Activated CD4-positive, alpha-beta T cell treated with anti-CD3 and anti-CD28 coated beads, Interleukin-2, amount 10 ng/mL, durations not matched to agents 7 days and 5 days (primary cell): ENCODE results near the gene LIPT2. TPM values are rescaled to one million over a fixed set of nuclear protein-coding genes. Genes with fewer than 3 reads are reported as not detected.

Experiments
- CTCF ChIA-PET: fragments of 350-600 bp; sonication (Branson Sonifier 250); formaldehyde crosslinking; loops from one replicate; lab custom pipeline; 2021; ENCODE audit warnings: antibody characterized with exemption; lab: Charles Lee
- POLR2A ChIA-PET: fragments of 350-600 bp; sonication (Branson Sonifier 250); formaldehyde crosslinking; loops from one replicate; lab custom pipeline; 2021; ENCODE audit warnings: antibody characterized with exemption; lab: Charles Lee
- DNase-seq: peaks from one replicate; pipeline ENCODE4 v3.0.0-alpha.2; 2020
- H3K27ac Mint-ChIP-seq: one replicate; pipeline ENCODE4 v1.8.0; 2021; ENCODE audit warnings: mild to moderate bottlenecking, moderate library complexity, mixed read lengths
- H3K27me3 Mint-ChIP-seq: one replicate; pipeline ENCODE4 v1.8.0; 2021; ENCODE audit warnings: mixed read lengths
- H3K36me3 Mint-ChIP-seq: one replicate; pipeline ENCODE4 v1.8.0; 2021; ENCODE audit warnings: low read depth, mixed read lengths
- H3K4me1 Mint-ChIP-seq: one replicate; pipeline ENCODE4 v1.8.0; 2021; ENCODE audit warnings: mixed read lengths
- H3K4me3 Mint-ChIP-seq: one replicate; pipeline ENCODE4 v1.8.0; 2021; ENCODE audit warnings: mild to moderate bottlenecking, moderate library complexity, mixed read lengths
- H3K9me3 Mint-ChIP-seq: one replicate; pipeline ENCODE4 v1.8.0; 2021; ENCODE audit warnings: mixed read lengths
- total RNA-seq, 2 experiments: library from RNA; stranded (reverse); gene quantifications; one replicate each; pipeline ENCODE4 v1.2.3, GENCODE V29; 2021

LIPT2 gene
- total RNA-seq, 2 experiments from 2014 or later, result 3.0 to 3.1 TPM

DNA sequence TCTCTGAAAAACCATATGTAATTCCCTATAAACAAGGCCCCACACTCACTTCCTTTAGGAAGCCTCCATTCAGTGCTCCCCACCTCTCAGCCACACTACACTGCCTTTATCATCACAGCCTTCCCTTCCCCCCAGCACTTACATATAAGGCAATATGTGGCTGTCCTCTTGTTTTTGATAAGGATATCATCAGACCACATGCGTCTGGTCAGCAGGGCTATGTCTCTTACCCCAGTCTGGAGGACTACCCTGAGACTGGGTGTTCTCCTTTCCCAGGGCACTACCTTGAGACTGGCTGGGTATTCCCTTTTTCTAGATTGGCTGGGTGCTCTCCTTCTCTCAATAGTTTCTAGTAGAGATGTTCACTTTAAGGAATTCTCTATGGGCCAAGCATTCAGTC, 33.9 kb downstream of the LIPT2 start:
- Mint-ChIP-seq H3K4me3 (no peak overlapping the region), H3K27me3 (peaks cover 8% of the 10 kb centered on the region), H3K27ac (no peak overlapping the region), H3K36me3 (no peaks in the 10 kb centered on the region), H3K4me1 (no peaks in the 10 kb centered on the region), H3K9me3 (no peaks in the 10 kb centered on the region)
- POLR2A ChIA-PET, result no interaction called here
- DNase-seq, result no peak
- CTCF ChIA-PET, result no interaction called here

GRCh38 chr11:74457356-74457755, 36.2 kb downstream of the LIPT2 start:
- no peaks in the 10 kb centered on the region for H3K27me3 Mint-ChIP-seq
- DNase-seq, result no peak
- H3K4me1 Mint-ChIP-seq, result peaks cover 2% of the 10 kb centered on the region
- no peaks in the 10 kb centered on the region for H3K9me3 Mint-ChIP-seq
- H3K27ac Mint-ChIP-seq, result no peak overlapping the region
- no peaks in the 10 kb centered on the region for H3K36me3 Mint-ChIP-seq
- no peak overlapping the region for H3K4me3 Mint-ChIP-seq
- POLR2A ChIA-PET, result no interaction called here
- CTCF ChIA-PET, result no interaction called here

- no peaks in the 10 kb centered on the region for H3K9me3 Mint-ChIP-seq
These were observed 40.0 kb downstream of the LIPT2 start for GRCh38 chr11:74453373-74453975.

DNA sequence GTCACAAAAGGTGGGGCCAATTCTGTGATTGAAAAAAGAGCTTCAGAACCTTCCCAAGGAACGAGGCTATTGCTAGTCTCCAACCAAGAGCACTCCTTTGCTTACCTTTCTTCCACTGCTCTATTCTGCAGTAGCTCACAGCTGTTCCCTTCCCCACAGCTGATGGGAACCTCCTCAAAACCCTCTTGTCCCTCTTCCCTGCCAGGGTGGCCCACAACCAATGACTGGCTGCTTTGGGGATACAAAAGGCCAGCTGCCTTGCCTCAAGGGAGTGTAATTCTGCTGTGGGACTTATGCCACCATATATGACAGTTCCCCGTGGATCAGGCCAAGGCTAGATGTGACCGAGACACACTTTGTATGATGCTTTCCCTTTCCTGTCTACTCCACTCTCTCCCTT, 41.2 kb downstream of the LIPT2 start:
- Mint-ChIP-seq H3K27ac (no peak overlapping the region), H3K9me3 (no peaks in the 10 kb centered on the region), H3K4me1 (peaks cover 2% of the 10 kb centered on the region), H3K27me3 (peaks cover 2% of the 10 kb centered on the region), H3K4me3 (no peak overlapping the region), H3K36me3 (no peaks in the 10 kb centered on the region)
- no peak for DNase-seq
- POLR2A ChIA-PET, result interaction anchor here (1.1 kb wide), 1 partner anchor 118 kb away, joined by 7 read pairs; no protein-coding TSS in a partner anchor
- CTCF ChIA-PET, result interaction anchor here (1.0 to 1.3 kb wide), 2 partner anchors 14 to 41 kb away, joined by 3 read pairs; partner anchors contain the start of genes KCNE3 and LIPT2

More at GRCh38 chr11:74453373-74453975, 40.0 kb downstream of the LIPT2 start:
- Mint-ChIP-seq H3K27me3 (peaks cover 2% of the 10 kb centered on the region), H3K27ac (no peak overlapping the region), H3K4me3 (no peak overlapping the region), H3K4me1 (peaks cover 2% of the 10 kb centered on the region), H3K36me3 (no peaks in the 10 kb centered on the region)
- peak; percentile 68 for DNase-seq
- CTCF ChIA-PET, result interaction anchor here (0.6 to 1.3 kb wide), 13 partner anchors 9 to 1165 kb away, joined by 3 to 7 read pairs (median 3); partner anchors contain the start of genes KCNE3 and LIPT2
- POLR2A ChIA-PET, result interaction anchor here (1.1 kb wide), 1 partner anchor 117 kb away, joined by 7 read pairs; no protein-coding TSS in a partner anchor

DNA sequence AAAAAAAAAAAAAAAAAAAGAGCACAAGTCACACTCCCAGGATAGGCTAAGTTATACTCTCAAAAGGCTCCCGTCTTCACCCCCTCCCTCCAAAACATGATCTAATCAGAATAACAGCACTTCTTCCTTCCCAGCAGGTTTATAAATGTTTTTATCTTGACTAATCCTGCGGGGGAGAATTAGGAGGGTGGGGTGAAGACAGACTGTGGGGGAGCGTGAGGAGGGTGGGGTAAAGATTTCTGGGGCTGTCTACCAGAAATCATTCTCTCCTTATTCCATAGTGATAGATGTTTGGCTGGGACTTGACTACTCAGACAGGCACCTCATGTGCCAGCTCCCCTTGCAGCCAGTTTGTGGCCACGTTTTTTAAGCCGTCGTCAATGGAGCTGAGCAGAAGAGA, 43.2 kb downstream of the LIPT2 start:
- ChIA-PET CTCF (interaction anchor here (0.9 to 3.0 kb wide), 12 partner anchors 14 to 215 kb away, joined by 3 to 18 read pairs (median 3); partner anchors contain the start of gene PGM2L1), POLR2A (no interaction called here)
- Mint-ChIP-seq H3K36me3 (no peaks in the 10 kb centered on the region), H3K4me1 (peaks cover 2% of the 10 kb centered on the region), H3K9me3 (no peaks in the 10 kb centered on the region), H3K27ac (no peak overlapping the region), H3K27me3 (peaks cover 2% of the 10 kb centered on the region), H3K4me3 (no peak overlapping the region)
- no peak for DNase-seq

DNA sequence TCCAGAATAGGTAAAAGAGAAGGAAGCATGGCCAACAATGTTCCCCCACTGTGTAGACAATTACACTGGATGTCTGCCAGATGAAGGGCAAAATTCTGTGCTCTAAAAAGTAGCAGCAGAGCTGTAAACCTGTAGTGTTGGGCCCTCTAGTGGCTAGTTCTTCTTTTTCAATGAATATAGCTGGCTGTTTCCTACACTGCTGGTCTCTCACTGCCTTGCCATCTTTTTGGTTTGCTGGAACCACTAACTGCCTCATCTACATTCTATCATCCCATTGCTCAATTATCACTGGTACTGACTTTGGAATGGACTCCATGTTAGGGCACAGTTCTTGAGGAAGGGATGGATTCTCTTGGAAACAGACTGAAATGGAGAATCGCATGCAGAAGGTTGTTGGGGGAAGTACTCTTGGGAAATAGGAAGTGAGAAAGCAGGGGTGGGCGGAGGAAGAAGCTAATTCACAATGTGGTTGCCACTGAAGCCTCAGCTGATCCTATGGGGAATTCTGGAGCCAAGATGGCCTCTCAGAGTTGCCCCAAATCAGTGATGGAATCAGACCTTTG, 44.1 kb downstream of the LIPT2 start:
- no peak overlapping the region for H3K4me3 Mint-ChIP-seq
- H3K36me3 Mint-ChIP-seq, result no peaks in the 10 kb centered on the region
- H3K27me3 Mint-ChIP-seq, result peaks cover 2% of the 10 kb centered on the region
- no peak overlapping the region for H3K27ac Mint-ChIP-seq
- ChIA-PET CTCF (interaction anchor here (0.6 to 3.0 kb wide), 20 partner anchors 9 to 1890 kb away, joined by 3 to 18 read pairs (median 3); partner anchors contain the start of gene PGM2L1), POLR2A (no interaction called here)
- peaks cover 2% of the 10 kb centered on the region for H3K4me1 Mint-ChIP-seq
- DNase-seq, result peak; percentile 65
- no peaks in the 10 kb centered on the region for H3K9me3 Mint-ChIP-seq

DNA sequence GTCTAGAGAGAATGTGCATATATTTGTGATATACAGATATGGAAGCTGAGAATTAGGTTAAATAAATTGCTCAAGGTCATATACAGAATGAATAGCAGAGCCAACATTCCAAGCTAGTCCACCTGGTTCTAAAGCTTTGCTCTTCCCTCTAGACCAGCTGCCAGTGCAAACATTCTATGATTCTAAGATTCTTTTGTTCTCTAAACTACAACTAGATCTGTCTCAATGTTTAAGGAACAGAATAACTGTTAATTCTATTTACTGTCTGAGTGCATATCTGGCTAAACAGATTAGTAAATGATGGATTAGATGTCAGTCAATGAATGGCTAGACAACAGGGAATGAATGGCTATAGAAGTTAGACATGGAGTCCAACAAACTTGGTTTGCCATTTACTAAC, 45.8 kb downstream of the LIPT2 start:
- no peaks in the 10 kb centered on the region for H3K9me3 Mint-ChIP-seq
- no peaks in the 10 kb centered on the region for H3K4me1 Mint-ChIP-seq
- H3K27me3 Mint-ChIP-seq, result peaks cover 4% of the 10 kb centered on the region
- no peaks in the 10 kb centered on the region for H3K36me3 Mint-ChIP-seq
- ChIA-PET POLR2A (no interaction called here), CTCF (interaction anchor here (0.5 to 1.2 kb wide), 2 partner anchors 132 to 193 kb away, joined by 3 to 5 read pairs; no protein-coding TSS in a partner anchor)
- no peak for DNase-seq
- H3K4me3 Mint-ChIP-seq, result no peak overlapping the region
- H3K27ac Mint-ChIP-seq, result no peak overlapping the region

DNA sequence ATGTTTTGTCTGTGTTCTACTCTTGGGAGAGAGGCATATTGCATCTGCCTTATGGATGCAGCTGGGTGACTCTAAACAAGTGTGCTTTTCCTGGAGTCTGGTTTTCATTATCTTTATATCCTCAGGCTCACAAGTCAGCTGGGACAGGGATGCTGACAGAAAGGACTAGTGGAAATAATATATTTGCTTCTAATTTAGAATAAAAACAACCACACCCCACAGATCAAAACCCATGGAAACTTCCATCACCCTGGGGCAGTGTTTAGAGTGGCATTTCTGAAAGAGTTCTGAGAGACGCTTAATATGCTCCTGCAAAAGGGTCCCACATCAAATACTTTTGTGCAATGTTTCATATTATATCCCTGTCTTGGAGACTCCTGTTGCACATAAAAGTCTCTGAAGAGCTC, 47.0 kb downstream of the LIPT2 start:
- no peak overlapping the region for H3K4me3 Mint-ChIP-seq
- peaks cover 1% of the 10 kb centered on the region for H3K9me3 Mint-ChIP-seq
- H3K27me3 Mint-ChIP-seq, result peaks cover 4% of the 10 kb centered on the region
- H3K36me3 Mint-ChIP-seq, result no peaks in the 10 kb centered on the region
- DNase-seq, result no peak
- H3K4me1 Mint-ChIP-seq, result no peaks in the 10 kb centered on the region
- ChIA-PET CTCF (interaction anchor here (0.6 to 1.2 kb wide), 2 partner anchors 10 to 24 kb away, joined by 3 read pairs; no protein-coding TSS in a partner anchor), POLR2A (no interaction called here)
- H3K27ac Mint-ChIP-seq, result no peak overlapping the region

- no peak overlapping the region for H3K27ac Mint-ChIP-seq
- H3K36me3 Mint-ChIP-seq, result no peaks in the 10 kb centered on the region
- no peak for DNase-seq
- POLR2A ChIA-PET, result no interaction called here
- H3K9me3 Mint-ChIP-seq, result peaks cover 14% of the 10 kb centered on the region
- H3K27me3 Mint-ChIP-seq, result peaks cover 2% of the 10 kb centered on the region
- H3K4me3 Mint-ChIP-seq, result no peak overlapping the region
- CTCF ChIA-PET, result interaction anchor here (0.8 to 1.5 kb wide), 3 partner anchors 9 to 49 kb away, joined by 3 read pairs; partner anchors contain the start of genes KCNE3 and LIPT2
- no peaks in the 10 kb centered on the region for H3K4me1 Mint-ChIP-seq
These were observed 49.2 kb downstream of the LIPT2 start for GRCh38 chr11:74444173-74444826.

DNA sequence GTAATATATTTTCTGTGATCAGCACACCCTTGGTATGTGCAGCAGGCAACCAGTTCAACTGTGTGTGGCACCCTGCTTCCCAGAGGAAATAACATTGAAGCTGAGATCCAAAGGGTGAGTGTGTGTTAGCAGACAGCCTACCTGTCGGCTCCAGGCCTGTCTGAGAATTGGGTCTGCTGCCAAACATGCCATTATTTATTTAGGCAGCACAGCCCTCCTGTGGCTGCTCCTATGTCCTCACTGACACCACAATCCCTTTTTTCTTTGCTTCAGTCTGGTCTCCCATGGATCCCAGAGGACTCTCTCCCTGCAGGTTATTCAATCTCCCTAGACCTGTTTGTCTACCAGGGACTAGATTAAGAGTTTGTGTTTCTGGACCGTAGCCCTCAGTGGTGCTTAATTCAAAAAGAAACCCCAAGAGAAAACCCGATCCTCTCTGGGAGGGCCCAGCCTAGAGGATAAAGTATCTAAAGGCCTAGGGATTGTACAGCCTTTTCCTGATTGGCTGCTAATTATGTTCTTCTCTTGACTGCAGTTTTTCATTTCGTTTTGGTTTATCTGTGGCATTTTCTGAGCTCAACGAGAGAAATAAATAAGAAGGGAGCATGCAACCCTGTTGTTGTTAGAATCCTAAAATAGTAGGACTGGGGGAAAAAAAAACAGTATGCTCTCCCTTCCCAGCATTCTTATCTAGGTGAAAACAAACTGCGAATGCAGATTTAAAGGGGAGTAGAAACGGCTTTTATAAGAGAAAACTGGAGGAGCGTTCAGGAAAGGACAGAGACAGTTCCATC, 50.3 kb downstream of the LIPT2 start:
- H3K27ac Mint-ChIP-seq, result no peak overlapping the region
- peaks cover 2% of the 10 kb centered on the region for H3K27me3 Mint-ChIP-seq
- peaks cover 14% of the 10 kb centered on the region for H3K9me3 Mint-ChIP-seq
- no peaks in the 10 kb centered on the region for H3K4me1 Mint-ChIP-seq
- ChIA-PET POLR2A (no interaction called here), CTCF (interaction anchor here (1.3 to 1.5 kb wide), 2 partner anchors 10 to 50 kb away, joined by 3 read pairs; partner anchors contain the start of gene LIPT2)
- H3K36me3 Mint-ChIP-seq, result no peaks in the 10 kb centered on the region
- H3K4me3 Mint-ChIP-seq, result no peak overlapping the region
- DNase-seq, result no peak

GRCh38 chr11:74442636-74443035, 50.9 kb downstream of the LIPT2 start:
- no peaks in the 10 kb centered on the region for H3K36me3 Mint-ChIP-seq
- peaks cover 2% of the 10 kb centered on the region for H3K27me3 Mint-ChIP-seq
- no peaks in the 10 kb centered on the region for H3K4me1 Mint-ChIP-seq
- H3K27ac Mint-ChIP-seq, result no peak overlapping the region
- ChIA-PET POLR2A (no interaction called here), CTCF (no interaction called here)
- peaks cover 14% of the 10 kb centered on the region for H3K9me3 Mint-ChIP-seq
- DNase-seq, result no peak
- no peak overlapping the region for H3K4me3 Mint-ChIP-seq
